H1 (cell line): ENCODE measurements around the gene PRR14L. TPM values are rescaled to one million over a fixed set of nuclear protein-coding genes. Genes with fewer than 3 reads are reported as not detected.

Experiments
- CTCF ChIA-PET: fragments of 300-600 bp; sonication (Branson Sonifier 250); formaldehyde crosslinking; loops from one replicate; lab custom pipeline; 2021; ENCODE audit not compliant: partially characterized antibody; lab: Charles Lee
- POLR2A ChIA-PET: fragments of 300-600 bp; sonication (Branson Sonifier 250); formaldehyde crosslinking; loops from one replicate; lab custom pipeline; 2021; ENCODE audit warnings: inconsistent platforms; ENCODE audit not compliant: partially characterized antibody; lab: Charles Lee
- DNase-seq, 2 experiments: peaks; one replicate each; pipeline versions ENCODE4 v3.0.0 to v3.0.0-alpha.2; 2010 to 2022; ENCODE audit warnings: low spot score in 2 of 2, low read depth in 1 of 2, mixed read lengths in 1 of 2
- FAIRE-seq: peaks from 2 replicates; lab custom pipeline; 2011; peaks lifted over from hg19 to GRCh38; lab: Jason Lieb, UNC
- H2AFZ ChIP-seq: 2 replicates; pipeline ENCODE4 v1.8.1; 2012; ENCODE audit warnings: low read length, inconsistent platforms
- H2AK5ac ChIP-seq: 2 replicates; pipeline ENCODE4 v1.6.1; 2013; ENCODE audit warnings: low read depth, low read length
- H2BK120ac ChIP-seq: replicated peaks from 2 replicates; pipeline ENCODE3; 2013; ENCODE audit warnings: low read depth, low read length, inconsistent platforms
- H2BK12ac ChIP-seq: 2 replicates; pipeline ENCODE4 v1.6.1; 2013; ENCODE audit warnings: low read depth, low read length
- H2BK15ac ChIP-seq: 2 replicates; pipeline ENCODE4 v1.6.1; 2013; ENCODE audit warnings: low read length
- H2BK20ac ChIP-seq: 2 replicates; pipeline ENCODE4 v1.6.1; 2013; ENCODE audit warnings: low read length
- H2BK5ac ChIP-seq: 2 replicates; pipeline ENCODE4 v1.6.1; 2013; ENCODE audit warnings: low read depth, low read length
- H3K14ac ChIP-seq: 2 replicates; pipeline ENCODE4 v1.6.1; 2013; ENCODE audit warnings: inconsistent platforms; ENCODE audit not compliant: insufficient read length
- H3K18ac ChIP-seq: 2 replicates; pipeline ENCODE4 v1.6.1; 2013; ENCODE audit warnings: low read length; ENCODE audit errors: extremely low read depth
- H3K23ac ChIP-seq: 2 replicates; pipeline ENCODE4 v1.6.1; 2013; ENCODE audit warnings: inconsistent platforms; ENCODE audit not compliant: insufficient read length
- H3K23me2 ChIP-seq: 2 replicates; pipeline ENCODE4 v1.6.1; 2013; ENCODE audit warnings: low read depth, low read length
- H3K27ac ChIP-seq: 2 replicates; pipeline ENCODE4 v1.6.1; 2011; ENCODE audit warnings: low read depth, low read length, inconsistent platforms
- H3K27me3 ChIP-seq, 4 experiments: replicated peaks in 1 of 4; 1 replicate in 1 of 4; 2 replicates in 3 of 4; pipeline versions ENCODE4 v1.6.1 to v1.8.1; 2011 to 2013; ENCODE audit warnings: low read length in 3 of 4, mild to moderate bottlenecking in 3 of 4, inconsistent platforms in 2 of 4, mixed read lengths in 2 of 4, moderate library complexity in 1 of 4; ENCODE audit not compliant: control insufficient read depth in 3 of 4, insufficient read depth in 3 of 4; ENCODE audit errors: extremely low read depth in 1 of 4
- H3K36me3 ChIP-seq, 4 experiments: 2 replicates each; pipeline versions ENCODE4 v1.6.1 to v1.8.1; 2011 to 2013; ENCODE audit warnings: mild to moderate bottlenecking in 4 of 4, low read length in 3 of 4, moderate library complexity in 2 of 4, control low read depth in 1 of 4, inconsistent platforms in 1 of 4; ENCODE audit not compliant: insufficient read depth in 4 of 4, control insufficient read depth in 2 of 4
- H3K4ac ChIP-seq: replicated peaks from 2 replicates; pipeline ENCODE3; 2013; ENCODE audit warnings: low read length, low read depth, mixed read lengths, inconsistent platforms; ENCODE audit not compliant: insufficient read length
- H3K4me1 ChIP-seq, 4 experiments: replicated peaks in 1 of 4; 1 replicate in 1 of 4; 2 replicates in 3 of 4; pipeline versions ENCODE4 v1.6.1 to v1.8.1; 2011 to 2013; ENCODE audit warnings: low read length in 3 of 4, inconsistent platforms in 2 of 4, mixed read lengths in 1 of 4; ENCODE audit not compliant: insufficient read depth in 4 of 4, control insufficient read depth in 3 of 4
- H3K4me2 ChIP-seq, 2 experiments: 2 replicates each; pipeline versions ENCODE4 v1.6.1 to v1.8.1; 2011 to 2013; ENCODE audit warnings: low read depth in 2 of 2, low read length in 2 of 2, control low read depth in 1 of 2, inconsistent platforms in 1 of 2, mild to moderate bottlenecking in 1 of 2; ENCODE audit not compliant: insufficient read depth in 1 of 2
- H3K4me3 ChIP-seq, 4 experiments: fragments of 200-600, 300-600 bp in 1 of 4; sonication (generic), shearing (Covaris generic), sonication (Bioruptor Twin) in 1 of 4; 2 replicates each; pipeline versions ENCODE4 v1.5.1 to v1.8.1; 2011 to 2016; ENCODE audit warnings: low read length in 4 of 4, low read depth in 3 of 4, control low read depth in 2 of 4, inconsistent platforms in 2 of 4, mild to moderate bottlenecking in 2 of 4, mixed read lengths in 1 of 4, moderate library complexity in 1 of 4; ENCODE audit not compliant: insufficient read depth in 2 of 4; ENCODE audit errors: extremely low read depth in 1 of 4
- H3K56ac ChIP-seq: replicated peaks from 2 replicates; pipeline ENCODE3; 2013; ENCODE audit warnings: low read depth, mild to moderate bottlenecking, mixed read lengths, low read length, inconsistent platforms; ENCODE audit not compliant: insufficient read length
- H3K79me1 ChIP-seq: 2 replicates; pipeline ENCODE4 v1.6.1; 2013; ENCODE audit warnings: low read depth, low read length, control low read depth
- H3K79me2 ChIP-seq, 2 experiments: 2 replicates each; pipeline versions ENCODE4 v1.6.1 to v1.8.1; 2012 to 2013; ENCODE audit warnings: low read length in 2 of 2, mild to moderate bottlenecking in 2 of 2, inconsistent platforms in 1 of 2; ENCODE audit not compliant: insufficient read depth in 2 of 2, control insufficient read depth in 1 of 2
- H3K9ac ChIP-seq, 4 experiments: replicated peaks in 1 of 4; 1 replicate in 1 of 4; 2 replicates in 3 of 4; pipeline versions ENCODE4 v1.6.1 to v1.8.1; 2011 to 2013; ENCODE audit warnings: low read depth in 3 of 4, low read length in 3 of 4, control low read depth in 2 of 4, mild to moderate bottlenecking in 2 of 4, moderate library complexity in 2 of 4, inconsistent platforms in 1 of 4; ENCODE audit errors: extremely low read depth in 1 of 4
- H3K9me3 ChIP-seq, 2 experiments: 2 replicates each; pipeline versions ENCODE4 v1.6.1 to v1.8.1; 2012 to 2013; ENCODE audit warnings: mild to moderate bottlenecking in 2 of 2, moderate library complexity in 2 of 2, control low read depth in 1 of 2, inconsistent platforms in 1 of 2, low read depth in 1 of 2, low read length in 1 of 2, mixed read lengths in 1 of 2; ENCODE audit not compliant: insufficient read depth in 2 of 2
- H4K20me1 ChIP-seq, 2 experiments: replicated peaks in 1 of 2; 2 replicates each; pipeline versions ENCODE3 to v1.8.1; 2011 to 2013; ENCODE audit warnings: inconsistent platforms in 2 of 2, low read length in 2 of 2, mild to moderate bottlenecking in 1 of 2; ENCODE audit not compliant: insufficient read depth in 2 of 2, control insufficient read depth in 1 of 2
- H4K5ac ChIP-seq: 2 replicates; pipeline ENCODE4 v1.6.1; 2013; ENCODE audit warnings: low read length, low read depth, mixed read lengths, inconsistent platforms; ENCODE audit not compliant: insufficient read length
- H4K8ac ChIP-seq: 2 replicates; pipeline ENCODE4 v1.8.0; 2013; ENCODE audit warnings: mild to moderate bottlenecking, moderate library complexity, low read length, inconsistent platforms; ENCODE audit not compliant: insufficient read depth; ENCODE audit errors: extremely low read depth
- H4K91ac ChIP-seq: replicated peaks from 2 replicates; pipeline ENCODE3; 2013; ENCODE audit warnings: low read length, mixed read lengths, inconsistent platforms; ENCODE audit not compliant: insufficient read length
- BACH1 ChIP-seq: IDR thresholded peaks from 2 replicates; pipeline ENCODE4 v1.6.1; 2012; ENCODE audit warnings: low read length, improper control_type of control experiment
- CEBPB ChIP-seq: IDR thresholded peaks from 2 replicates; pipeline ENCODE4 v1.6.1; 2012; ENCODE audit warnings: low read depth, low read length
- EGR1 ChIP-seq: IDR thresholded peaks from 2 replicates; pipeline ENCODE4 v1.6.1; 2011; ENCODE audit warnings: low read depth, low read length, borderline replicate concordance
- SIX5 ChIP-seq: IDR thresholded peaks from 2 replicates; pipeline ENCODE4 v1.6.1; 2011; ENCODE audit warnings: mild to moderate bottlenecking, low read depth, low read length
- SP1 ChIP-seq: IDR thresholded peaks from 2 replicates; pipeline ENCODE4 v1.6.1; 2011; ENCODE audit warnings: low read depth, low read length
- TAF7 ChIP-seq: optimal IDR thresholded peaks from 2 replicates; pipeline ENCODE3; 2011; ENCODE audit warnings: low read depth, mild to moderate bottlenecking, inconsistent platforms, low read length, moderate library complexity, borderline replicate concordance
- WGBS, 2 experiments: shearing (Covaris generic) in 1 of 2; methylation state at CpG; one replicate each; pipeline versions ENCODE4 v1.1.6 to v1.1.7; 2013 to 2015; ENCODE audit warnings: low lambda C conversion rate in 2 of 2, mixed read lengths in 2 of 2, inconsistent platforms in 1 of 2, low coverage in 1 of 2, missing lambda C conversion rate in 1 of 2; ENCODE audit not compliant: insufficient replicate concordance in 2 of 2, insufficient coverage in 1 of 2, insufficient read length in 1 of 2; ENCODE audit errors: extremely low coverage in 1 of 2, missing lambda C conversion rate in 1 of 2; 5-methylcytosine and 5-hydroxymethylcytosine counted together
- polyA plus RNA-seq, 7 experiments: library from polyadenylated mRNA; depleted of rRNA in 3 of 7; stranded (reverse) in 5 of 7; unstranded in 2 of 7; fragments of >200 nt in 5 of 7; fragments of 200-250 nt in 2 of 7; gene quantifications; 1 replicate in 5 of 7; 2 replicates in 1 of 7; 4 replicates in 1 of 7; pipeline versions ENCODE4 v1.2.1 to v1.2.3, GENCODE V29; 2011 to 2013; ENCODE audit warnings: missing spikeins in 2 of 7, mixed read lengths in 2 of 7
- total RNA-seq: library from RNA; stranded (reverse); fragmentation: NEBNext Ultra II Directional; extraction: Animal tissue kit (Norgen Biotek cat#: 25700); gene quantifications from 2 replicates; pipeline ENCODE4 v1.2.1, GENCODE V29; 2021

PRR14L gene
- total and polyA plus RNA-seq, 2 of the 8 experiments (the other 6 are each of a cell fraction or from before 2014, with no cell fraction given) = 26.5 to 98.6 TPM

GRCh38 chr22:31651664-31652063 is 98.3 kb downstream of the PRR14L start:
- Histone ChIP-seq H3K4me1 (peaks cover 0 to 8% (median 4%) of the 10 kb centered on the region in 4 experiments; a peak in 4 of 7 replicates), H3K14ac (no peak overlapping the region), H2BK20ac (no peak overlapping the region), H3K27me3 (no peaks in the 10 kb centered on the region), H3K36me3 (peaks cover under 1 to 18% (median 3%) of the 10 kb centered on the region in 4 experiments; a peak in 5 of 8 replicates), H3K9me3 (no peaks in the 10 kb centered on the region), H3K23ac (no peak overlapping the region), H4K5ac (no peak overlapping the region), H3K79me1 (peaks cover 8% of the 10 kb centered on the region), H2BK5ac (no peak overlapping the region), H2BK120ac (no peak overlapping the region), H4K91ac (no peak overlapping the region), H2BK15ac (no peak overlapping the region), H3K18ac (no peak overlapping the region), H3K23me2 (no peaks in the 10 kb centered on the region), H3K9ac (no peak overlapping the region), H3K27ac (no peak overlapping the region), H2AFZ (no peak overlapping the region), H3K4ac (no peak overlapping the region), H2BK12ac (no peak overlapping the region), H3K4me3 (no peak overlapping the region), H4K8ac (no peak overlapping the region), H3K56ac (no peak overlapping the region), H3K4me2 (no peak overlapping the region), H4K20me1 (peaks cover 0 to 9% of the 10 kb centered on the region in 2 experiments), H2AK5ac (no peak overlapping the region), H3K79me2 (peaks cover 0 to 68% of the 10 kb centered on the region in 2 experiments; a peak in 3 of 4 replicates)
- WGBS, 2 experiments = 88% methylated on average over 4 of the region's 4 CpGs; no CpG with 5 or more reads in 1 of the 2 experiments
- DNase-seq (no peak), FAIRE-seq (no peak)
- ChIA-PET POLR2A (no interaction called here), CTCF (no interaction called here)
- TF ChIP-seq EGR1 (no peak), TAF7 (no peak), SP1 (no peak), SIX5 (no peak), CEBPB (no peak), BACH1 (no peak)
